Type B pancreatic cell (in vitro differentiated cells): ENCODE results near the gene SGMS1. TPM values are rescaled to one million over a fixed set of nuclear protein-coding genes. Genes with fewer than 3 reads are reported as not detected.

Experiments
- DNase-seq: peaks from one replicate; pipeline ENCODE4 v3.0.0; 2021; ENCODE audit warnings: mixed read lengths; ENCODE audit not compliant: unreplicated experiment; ENCODE audit errors: extremely low spot score
- H3K27ac Mint-ChIP-seq: 2 replicates; pipeline ENCODE4 v1.8.0; 2021; ENCODE audit warnings: mild to moderate bottlenecking, mixed read lengths
- H3K27me3 Mint-ChIP-seq: 2 replicates; pipeline ENCODE4 v1.8.0; 2021; ENCODE audit warnings: mixed read lengths
- H3K36me3 Mint-ChIP-seq: 2 replicates; pipeline ENCODE4 v1.8.0; 2021; ENCODE audit warnings: mixed read lengths
- H3K4me1 Mint-ChIP-seq: one replicate; pipeline ENCODE4 v1.8.0; 2021; ENCODE audit warnings: mixed read lengths; ENCODE audit not compliant: unreplicated experiment
- H3K4me3 Mint-ChIP-seq: 2 replicates; pipeline ENCODE4 v1.8.0; 2021; ENCODE audit warnings: mild to moderate bottlenecking, mixed read lengths
- H3K9me3 Mint-ChIP-seq: 2 replicates; pipeline ENCODE4 v1.8.0; 2021; ENCODE audit warnings: mixed read lengths
- CTCF ChIP-seq: fragments of 200-600 bp; sonication (generic); conservative IDR thresholded peaks from 2 replicates; pipeline ENCODE4 v1.5.0; 2021; ENCODE audit warnings: antibody characterized with exemption, mild to moderate bottlenecking
- total RNA-seq: library from RNA; stranded (reverse); gene quantifications from 2 replicates; pipeline ENCODE4 v1.2.1, GENCODE V29; 2021; ENCODE audit warnings: low replicate concordance

Gene SGMS1
- total RNA-seq, 1 donor from 2014 or later, result 15.1 TPM

- H3K4me3 Mint-ChIP-seq, result no peak overlapping the region
- peaks cover 8% of the 10 kb centered on the region for H3K4me1 Mint-ChIP-seq
- no peaks in the 10 kb centered on the region for H3K9me3 Mint-ChIP-seq
- DNase-seq, result no peak
- no peaks in the 10 kb centered on the region for H3K36me3 Mint-ChIP-seq
- no peak overlapping the region for H3K27ac Mint-ChIP-seq
- TF ChIP-seq CTCF, result no peak
- no peaks in the 10 kb centered on the region for H3K27me3 Mint-ChIP-seq
Observed at GRCh38 chr10:50516171-50516570, 107.6 kb downstream of the SGMS1 start.

GRCh38 chr10:50515420-50515819 lies 108.3 kb downstream of the SGMS1 start:
- no peaks in the 10 kb centered on the region for H3K27me3 Mint-ChIP-seq
- H3K9me3 Mint-ChIP-seq, result no peaks in the 10 kb centered on the region
- H3K4me1 Mint-ChIP-seq, result peaks cover 8% of the 10 kb centered on the region
- H3K27ac Mint-ChIP-seq, result no peak overlapping the region
- no peak for TF ChIP-seq CTCF
- DNase-seq, result no peak
- H3K4me3 Mint-ChIP-seq, result no peak overlapping the region
- no peaks in the 10 kb centered on the region for H3K36me3 Mint-ChIP-seq

- no peak overlapping the region for H3K4me3 Mint-ChIP-seq
- no peak for TF ChIP-seq CTCF
- no peak overlapping the region for H3K27ac Mint-ChIP-seq
- no peaks in the 10 kb centered on the region for H3K36me3 Mint-ChIP-seq
- no peak for DNase-seq
- H3K27me3 Mint-ChIP-seq, result no peaks in the 10 kb centered on the region
- peaks cover 8% of the 10 kb centered on the region for H3K4me1 Mint-ChIP-seq
- H3K9me3 Mint-ChIP-seq, result no peaks in the 10 kb centered on the region
Observed at GRCh38 chr10:50514995-50515394, 108.8 kb downstream of the SGMS1 start.

- H3K4me1 Mint-ChIP-seq, result peaks cover 11% of the 10 kb centered on the region
- no peaks in the 10 kb centered on the region for H3K36me3 Mint-ChIP-seq
- no peaks in the 10 kb centered on the region for H3K27me3 Mint-ChIP-seq
- no peak overlapping the region for H3K27ac Mint-ChIP-seq
- no peak for TF ChIP-seq CTCF
- no peaks in the 10 kb centered on the region for H3K9me3 Mint-ChIP-seq
- no peak overlapping the region for H3K4me3 Mint-ChIP-seq
- DNase-seq, result no peak
Observed at GRCh38 chr10:50513956-50514355, 109.8 kb downstream of the SGMS1 start.

DNA sequence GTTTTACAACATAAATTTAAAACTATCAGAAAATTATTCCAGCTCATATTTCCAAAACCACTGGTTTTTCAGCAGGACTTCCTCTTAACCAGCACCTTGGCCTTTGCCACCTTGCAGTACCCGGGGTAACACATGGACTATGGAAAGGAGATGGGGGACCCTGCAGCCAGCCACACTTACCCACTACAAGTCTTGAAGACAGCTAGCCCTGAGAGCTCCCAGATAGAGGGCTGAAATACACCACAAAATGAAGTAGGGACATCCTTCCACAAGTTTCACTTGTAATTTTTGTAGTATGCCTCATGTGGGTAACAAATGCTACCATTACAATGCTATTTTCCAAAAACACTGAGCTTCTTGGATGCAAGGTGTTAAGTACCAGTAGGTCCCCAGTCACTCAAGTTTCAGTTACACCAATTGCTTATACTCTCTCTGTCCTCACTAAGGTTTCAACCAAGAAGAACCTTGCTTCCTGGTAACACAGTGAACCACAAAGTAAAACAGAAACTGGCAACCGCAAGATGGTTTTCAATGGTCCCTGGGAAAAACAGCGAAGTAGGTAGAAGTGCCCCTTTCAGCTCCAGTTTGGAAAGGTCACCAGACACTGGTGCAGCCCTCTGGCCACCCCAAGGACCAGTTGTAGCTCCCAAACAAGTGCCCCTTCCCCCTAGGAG lies 110.9 kb downstream of the SGMS1 start:
- Mint-ChIP-seq H3K9me3 (no peaks in the 10 kb centered on the region), H3K4me3 (no peak overlapping the region), H3K36me3 (no peaks in the 10 kb centered on the region), H3K27me3 (no peaks in the 10 kb centered on the region), H3K4me1 (peaks cover 11% of the 10 kb centered on the region), H3K27ac (no peak overlapping the region)
- DNase-seq, result no peak
- no peak for TF ChIP-seq CTCF

- no peak for TF ChIP-seq CTCF
- H3K4me3 Mint-ChIP-seq, result no peak overlapping the region
- H3K27ac Mint-ChIP-seq, result no peak overlapping the region
- H3K36me3 Mint-ChIP-seq, result no peaks in the 10 kb centered on the region
- peaks cover 11% of the 10 kb centered on the region for H3K4me1 Mint-ChIP-seq
- H3K27me3 Mint-ChIP-seq, result no peaks in the 10 kb centered on the region
- DNase-seq, result no peak
- H3K9me3 Mint-ChIP-seq, result no peaks in the 10 kb centered on the region
Observed at GRCh38 chr10:50512214-50512595, 111.6 kb downstream of the SGMS1 start.
